DMS79 (cell line): Measurements from ENCODE around the gene ATL1.
"Not testable (repeated sequence)": the region's sequence is repeated elsewhere in the genome, so short reads cannot be mapped to it uniquely, and the experiment has no call there.

Source experiments
- DNase-seq: peaks from one replicate; lab custom pipeline; 2025; lab: John Stamatoyannopoulos, UW

The ATL1 gene

DNA sequence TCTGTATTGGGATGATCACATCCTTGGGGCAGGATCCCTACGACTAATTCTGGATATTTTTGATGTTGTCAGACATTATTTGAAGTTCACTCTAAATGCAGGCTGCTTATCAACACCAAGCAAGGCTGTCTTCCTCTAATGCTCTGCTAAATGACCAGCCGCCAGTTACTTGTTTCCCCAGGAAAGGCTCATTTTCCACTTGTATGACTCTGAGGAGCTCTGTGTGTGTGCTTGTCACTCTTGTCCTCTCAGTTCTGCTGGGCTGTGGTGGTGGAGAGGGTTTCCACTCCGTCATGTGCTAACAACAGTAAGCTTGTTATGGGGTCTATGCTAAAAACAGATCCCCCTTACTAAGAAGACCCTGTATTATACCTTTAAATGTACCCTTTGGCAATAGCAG, 42.1 kb downstream of the ATL1 start:
- no peak for DNase-seq

DNA sequence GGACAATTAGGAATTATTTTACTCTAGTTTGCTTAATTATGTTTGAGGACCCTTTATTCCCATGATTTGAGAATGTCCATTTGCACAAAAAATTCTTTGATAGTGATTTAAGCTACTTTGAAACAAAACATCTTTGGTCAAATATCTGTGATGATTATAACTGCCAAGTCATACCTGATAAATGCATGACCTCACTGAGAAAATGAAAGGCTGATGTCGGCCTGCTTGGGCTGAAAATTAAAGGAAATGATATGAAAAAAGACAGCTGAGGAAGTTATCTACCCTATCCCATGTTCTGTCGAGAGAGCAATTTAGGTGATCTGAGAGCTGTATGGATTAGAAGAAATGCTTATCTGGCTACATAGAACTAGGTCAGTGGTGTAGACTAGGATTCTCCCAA, 43.6 kb downstream of the ATL1 start:
- no peak for DNase-seq

DNA sequence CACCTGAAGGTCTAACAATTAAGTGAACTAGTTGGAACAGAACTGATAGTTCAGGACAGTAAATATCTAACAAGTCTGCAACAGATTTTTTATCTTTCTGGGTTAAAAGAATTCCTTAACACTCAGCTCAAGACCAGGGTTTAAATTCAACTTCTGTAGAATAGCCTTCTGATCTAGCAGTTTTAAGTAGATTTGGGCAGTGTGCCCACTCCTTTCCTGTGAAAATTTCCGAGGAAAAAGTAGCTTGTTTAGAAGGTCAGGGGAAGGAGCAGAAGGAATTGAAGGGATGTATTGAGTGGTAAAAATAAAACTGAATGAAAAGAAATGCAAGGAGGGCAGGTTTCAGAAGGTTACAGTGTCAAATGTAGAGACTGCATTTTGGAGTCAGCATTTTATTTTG, 45.8 kb downstream of the ATL1 start:
- DNase-seq, result no peak

DNA sequence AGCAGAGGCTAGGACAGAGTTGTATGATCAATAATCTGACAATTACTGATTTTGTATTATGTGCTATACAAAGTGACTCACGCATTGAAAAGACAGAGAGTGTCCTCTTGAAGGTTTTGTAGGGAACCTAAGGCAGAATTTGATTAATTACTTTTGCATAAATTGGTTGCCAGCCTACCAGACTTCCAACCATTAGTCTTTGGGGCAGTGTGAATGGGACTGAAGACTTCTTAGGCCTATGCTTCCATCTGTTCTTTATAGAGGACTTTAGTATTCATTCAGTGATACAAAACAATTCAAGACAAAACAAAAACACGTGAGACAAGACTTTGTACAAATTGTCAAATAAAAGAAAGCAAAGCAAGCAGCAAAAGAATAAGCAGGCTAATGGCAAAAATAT, 46.5 kb downstream of the ATL1 start:
- no peak for DNase-seq

DNA sequence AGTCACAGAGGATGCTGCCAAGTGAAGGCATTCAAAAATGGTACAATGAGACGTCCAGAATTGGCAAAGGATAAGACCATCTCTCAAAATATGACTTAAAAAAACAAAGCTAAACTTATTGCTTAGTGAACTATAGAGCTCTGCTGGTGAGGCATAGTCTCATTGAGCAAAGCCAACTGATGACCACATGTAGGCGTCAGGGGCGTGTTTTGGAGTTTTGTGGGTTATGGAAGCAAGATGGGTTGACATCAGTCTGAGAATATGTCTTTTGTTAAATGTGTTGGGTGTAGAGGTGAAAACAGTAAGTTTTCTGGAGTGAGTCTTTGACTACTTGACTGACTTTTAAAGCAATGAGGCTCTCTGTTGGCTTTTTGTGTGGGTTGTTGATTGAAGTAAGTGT, 47.2 kb downstream of the ATL1 start:
- no peak for DNase-seq

DNA sequence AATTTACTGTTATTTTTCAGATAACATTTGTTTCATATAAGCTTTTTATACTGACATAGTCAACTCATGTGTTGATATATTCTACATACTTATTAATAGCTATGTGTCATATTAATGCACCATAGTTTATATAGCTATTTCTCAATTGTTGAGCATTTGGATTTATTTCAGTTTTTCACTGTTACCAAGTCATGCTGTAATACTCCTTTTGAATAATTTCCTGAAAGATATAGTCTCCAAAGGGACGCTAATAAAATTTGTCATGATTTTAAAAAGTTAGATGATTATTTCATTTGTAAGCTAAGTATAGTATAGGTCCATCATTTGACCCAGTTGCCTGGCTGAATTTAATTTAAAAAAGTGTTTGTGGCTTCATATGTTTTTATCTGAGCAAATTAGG, 47.8 kb downstream of the ATL1 start:
- no peak for DNase-seq

DNA sequence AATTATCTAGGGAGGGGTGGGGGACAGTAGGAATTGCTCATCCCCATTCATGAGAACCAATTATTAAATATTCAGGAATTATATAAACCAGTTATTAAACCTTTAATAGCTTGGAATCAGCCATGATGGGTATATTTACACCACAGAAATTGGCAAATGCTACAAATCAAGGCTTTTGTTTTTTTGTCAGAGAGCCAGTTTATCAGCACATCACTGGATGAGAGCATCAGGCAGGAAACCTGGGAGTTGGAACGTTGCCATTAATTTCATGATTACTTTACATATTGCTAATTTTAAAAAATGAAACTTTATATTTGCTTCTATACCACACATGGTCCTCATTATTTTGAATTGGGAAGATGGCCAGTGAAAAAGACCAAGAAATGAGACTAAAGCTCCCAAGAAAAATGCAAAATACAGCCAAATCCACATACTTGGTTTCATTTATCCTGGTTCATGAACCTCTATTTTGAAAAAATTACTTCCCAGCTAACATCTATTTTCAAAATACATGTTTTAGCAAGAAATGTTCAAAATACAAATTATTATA, 48.4 kb downstream of the ATL1 start:
- no peak for DNase-seq

DNA sequence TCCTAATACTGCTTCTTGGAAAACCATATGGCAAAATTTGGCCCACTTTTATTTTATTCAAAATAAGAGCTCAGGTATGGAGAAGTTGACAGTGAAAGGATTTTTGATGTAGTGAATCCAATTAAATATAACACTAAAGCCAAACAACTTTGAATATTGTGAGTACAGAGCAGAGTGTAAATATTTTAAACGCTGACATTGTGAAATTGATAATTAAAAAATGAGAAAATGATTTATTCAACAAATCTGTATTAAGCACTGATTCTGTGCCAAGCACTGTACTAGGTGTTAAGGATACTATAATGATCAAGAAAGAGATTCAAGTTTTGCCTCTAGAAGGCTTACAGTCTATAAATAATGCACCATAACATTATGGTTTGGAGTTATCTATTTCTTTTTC, 50.5 kb downstream of the ATL1 start:
- DNase-seq, result no peak

DNA sequence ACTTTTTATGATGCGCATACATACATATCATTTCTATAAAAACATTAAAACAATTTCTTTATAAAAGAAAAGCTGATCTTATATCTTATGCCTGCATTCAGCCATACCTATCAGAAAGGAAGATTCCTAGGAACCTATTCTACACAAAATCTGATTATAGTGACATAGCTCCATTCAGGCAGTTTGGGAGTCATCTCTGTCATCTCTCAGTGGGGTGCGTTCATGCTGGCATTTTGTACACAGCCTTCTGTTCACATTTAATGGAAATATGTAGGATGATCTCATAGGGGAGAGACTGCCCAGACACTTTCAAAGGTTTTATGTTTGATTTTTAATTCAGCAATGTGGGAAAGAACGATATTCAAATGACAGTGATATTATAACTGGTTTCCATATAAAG, 52.9 kb downstream of the ATL1 start:
- DNase-seq, result no peak

DNA sequence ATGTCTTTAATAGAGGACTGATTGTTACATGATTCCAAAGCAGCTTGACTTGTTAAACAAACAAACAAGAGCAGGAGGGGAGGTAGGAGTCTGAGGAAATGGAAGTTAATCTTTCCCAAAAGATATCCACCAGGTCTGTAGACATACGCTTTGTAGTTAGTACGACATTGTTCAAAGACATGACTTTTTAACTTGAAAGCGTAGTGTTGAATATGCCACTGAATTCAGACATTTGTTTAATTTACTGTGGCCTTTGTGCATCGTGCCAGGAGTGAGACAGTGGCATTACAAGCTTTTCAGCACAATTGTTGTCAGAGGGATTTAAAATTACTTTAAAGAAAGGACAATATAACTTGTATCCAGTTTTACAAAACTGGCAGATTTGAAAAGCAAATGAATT, 55.1 kb downstream of the ATL1 start:
- no peak for DNase-seq

DNA sequence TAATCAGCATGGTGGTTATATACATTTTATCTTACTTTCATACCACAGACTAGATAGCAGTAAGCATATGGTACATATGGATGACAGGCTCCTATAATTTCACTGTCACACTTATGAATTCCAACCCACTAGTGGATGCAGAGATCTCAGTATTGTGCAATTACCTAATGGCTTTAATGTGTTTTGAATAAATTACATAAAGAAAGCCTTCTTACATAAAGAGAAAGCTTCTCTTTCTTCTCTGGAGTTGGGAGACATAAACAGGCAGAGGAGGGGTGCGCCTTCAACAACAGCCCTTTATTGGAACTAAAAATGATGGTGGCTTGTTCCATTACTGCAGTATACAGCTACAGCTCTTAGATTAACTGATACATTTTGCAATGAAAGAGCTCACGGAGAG, 55.6 kb downstream of the ATL1 start:
- no peak for DNase-seq

DNA sequence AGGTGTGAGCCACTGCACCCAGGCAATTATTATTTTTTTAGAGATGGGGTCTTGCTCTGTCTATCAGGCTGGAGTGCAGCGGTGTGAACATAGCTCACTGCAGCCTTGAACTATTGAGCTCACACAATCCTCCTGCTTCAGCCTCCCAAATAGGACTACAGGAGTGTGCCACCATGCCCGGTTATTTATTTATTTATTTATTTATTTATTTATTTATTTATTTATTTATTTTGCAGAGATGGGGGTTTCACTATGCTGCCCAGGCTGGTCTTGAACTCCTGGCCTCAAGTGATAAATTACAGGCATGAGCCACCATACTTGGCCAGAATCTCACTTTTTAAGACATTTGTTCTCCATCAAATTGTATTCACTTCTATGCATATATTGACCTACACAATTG, 56.3 kb downstream of the ATL1 start:
- no peak for DNase-seq

DNA sequence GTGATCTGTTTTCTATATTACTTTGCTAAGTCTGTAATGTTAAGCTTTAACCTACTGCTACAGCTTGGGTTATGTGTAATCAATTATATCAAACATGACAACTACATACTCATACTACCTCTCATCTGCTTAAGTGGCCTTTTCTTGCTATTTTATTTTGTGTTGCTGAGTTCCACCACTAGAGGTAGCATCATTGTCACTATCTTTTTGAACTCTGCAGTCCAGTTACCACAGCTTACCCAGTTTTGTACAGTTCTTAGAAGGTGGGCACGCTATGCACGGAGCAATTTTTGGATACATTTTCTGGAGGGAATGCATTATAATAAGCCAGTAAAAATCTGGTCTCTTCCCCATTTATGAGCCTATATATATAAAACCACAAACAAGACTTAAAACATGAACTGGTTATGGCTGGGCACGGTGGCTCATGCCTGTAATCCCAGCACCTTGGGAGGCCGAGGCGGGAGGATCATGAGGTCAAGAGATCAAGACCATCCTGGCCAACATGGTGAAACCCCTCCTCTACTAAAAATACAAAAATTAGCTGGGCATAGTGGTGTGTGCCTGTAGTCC, 59.7 kb downstream of the ATL1 start:
- no peak for DNase-seq

DNA sequence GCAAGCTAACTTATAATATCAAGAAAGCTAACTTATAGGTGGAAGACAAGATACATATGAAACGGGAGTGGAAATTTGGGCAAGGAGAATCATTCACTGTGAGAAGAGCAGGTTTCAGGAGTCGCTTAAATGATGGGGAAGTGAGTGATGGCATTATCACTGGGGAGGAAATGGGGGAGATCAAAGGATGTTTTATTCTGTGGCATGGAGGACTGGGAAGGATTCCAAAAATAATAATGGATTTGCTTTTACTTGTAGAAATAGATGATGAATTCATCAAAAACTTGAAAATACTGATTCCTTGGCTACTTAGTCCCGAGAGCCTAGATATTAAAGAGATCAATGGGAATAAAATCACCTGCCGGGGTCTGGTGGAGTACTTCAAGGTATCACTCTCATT, 60.4 kb downstream of the ATL1 start:
- DNase-seq, result no peak

DNA sequence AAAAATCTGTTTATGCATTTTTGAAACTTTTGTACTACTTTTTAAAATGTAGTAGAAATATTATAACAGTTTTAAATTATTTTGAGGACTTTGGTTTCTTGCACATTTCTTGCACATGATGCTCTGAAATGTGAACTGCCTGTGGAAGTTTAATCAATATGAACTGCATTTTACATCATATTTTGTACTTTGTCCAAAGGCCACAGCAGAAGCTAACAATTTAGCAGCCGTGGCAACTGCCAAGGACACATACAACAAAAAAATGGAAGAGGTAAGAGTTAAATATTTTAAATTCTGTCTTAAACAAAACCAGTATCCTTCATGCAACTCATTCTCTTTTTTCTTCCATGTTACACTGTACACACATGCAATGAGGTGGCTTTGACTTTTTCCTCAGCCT, 63.0 kb downstream of the ATL1 start:
- DNase-seq, result no peak

DNA sequence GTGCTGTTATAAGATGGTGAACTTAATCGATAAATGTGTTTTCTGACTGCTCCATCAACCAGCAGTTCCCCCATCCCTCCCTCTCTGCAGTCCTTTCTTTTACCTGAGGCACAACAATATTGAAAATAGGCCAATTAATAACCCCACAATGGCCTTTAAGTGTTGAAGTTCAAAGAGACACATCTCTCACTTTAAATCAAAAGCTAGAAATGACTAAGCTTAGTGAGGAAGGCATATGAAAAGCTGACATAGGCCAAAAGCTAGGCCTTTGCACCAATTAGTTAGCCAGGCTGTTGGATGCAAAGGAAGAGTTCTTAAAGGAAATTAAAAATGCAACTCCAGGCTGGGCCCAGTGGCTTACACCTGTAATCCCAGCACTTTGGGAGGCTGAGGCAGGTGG, 64.5 kb downstream of the ATL1 start:
- DNase-seq, result no peak

DNA sequence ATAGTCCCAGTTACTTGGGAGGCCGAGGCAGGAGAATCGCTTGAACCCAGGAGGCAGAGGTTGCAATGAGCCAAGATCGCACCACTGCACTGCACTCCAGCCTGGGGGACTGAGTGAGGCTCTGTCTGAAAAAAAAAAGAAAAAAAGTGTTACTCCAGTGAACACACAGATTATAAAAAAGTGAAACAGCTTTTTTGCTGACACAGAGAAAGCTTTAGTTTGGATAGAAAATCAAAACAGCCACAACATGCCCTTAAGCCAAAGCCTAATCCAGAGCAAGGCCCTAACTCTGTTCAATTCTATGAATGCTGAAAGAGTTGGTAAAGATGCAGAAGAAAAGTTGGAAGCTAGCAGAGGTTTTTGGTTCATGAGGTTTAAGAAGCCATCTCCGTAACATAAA, 65.0 kb downstream of the ATL1 start:
- not testable (repeated sequence) for DNase-seq

DNA sequence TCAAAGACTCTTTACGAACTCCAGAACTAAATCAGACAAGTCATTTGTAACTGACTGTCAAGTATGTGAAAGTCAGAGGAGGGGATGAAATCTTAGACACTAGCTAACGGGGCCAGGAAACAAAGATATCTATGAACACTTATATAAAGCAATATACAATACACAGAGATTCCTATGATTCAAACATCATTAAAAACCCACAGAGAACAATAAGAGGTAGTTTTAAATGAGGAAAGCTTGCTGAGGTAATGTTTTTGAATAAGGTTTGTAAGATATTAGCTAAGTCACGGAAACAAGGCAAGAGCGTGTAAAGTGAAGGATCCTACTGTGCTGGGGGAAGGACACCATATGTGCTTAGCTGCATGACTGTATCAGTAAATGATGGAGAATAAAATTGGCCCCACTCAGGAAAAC, 71.5 kb downstream of the ATL1 start:
- no peak for DNase-seq

DNA sequence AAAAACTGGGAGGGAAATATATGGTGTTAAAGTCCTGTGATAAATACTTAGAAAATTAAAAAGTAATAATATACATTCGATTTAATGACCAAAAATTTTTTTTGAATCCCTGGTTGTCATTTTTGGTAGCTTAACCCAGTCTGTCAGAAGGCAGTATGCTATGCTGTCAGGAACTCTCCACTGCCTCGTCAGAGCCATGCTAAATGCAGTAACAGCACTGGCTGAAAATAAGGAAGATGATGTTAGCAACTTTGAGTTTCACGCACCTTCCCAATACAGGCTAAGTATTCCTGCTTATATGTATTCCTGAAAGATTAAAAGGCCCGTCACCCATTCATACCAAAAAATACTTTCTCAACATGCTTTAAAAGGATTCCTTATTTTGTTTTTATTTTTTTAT, 74.0 kb downstream of the ATL1 start:
- no peak for DNase-seq

DNA sequence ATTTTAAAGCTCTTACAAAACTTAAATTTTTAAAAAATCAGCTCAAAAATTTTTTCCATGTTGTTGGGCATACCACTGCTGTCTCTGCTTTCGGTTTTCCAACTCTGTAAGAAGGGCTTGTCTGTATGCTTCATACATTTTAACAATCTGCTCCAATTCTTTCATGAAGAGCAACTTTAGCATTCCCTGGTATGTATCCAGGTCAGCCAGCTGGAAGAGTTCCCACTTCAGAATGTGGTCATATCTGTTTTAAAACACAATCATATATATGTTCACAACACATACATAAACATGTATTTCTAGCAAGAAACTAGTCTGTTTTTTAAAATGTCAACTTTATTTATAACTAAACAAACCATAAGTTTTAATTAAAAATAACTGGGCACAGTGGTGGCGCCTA, 75.2 kb downstream of the ATL1 start:
- no peak for DNase-seq

DNA sequence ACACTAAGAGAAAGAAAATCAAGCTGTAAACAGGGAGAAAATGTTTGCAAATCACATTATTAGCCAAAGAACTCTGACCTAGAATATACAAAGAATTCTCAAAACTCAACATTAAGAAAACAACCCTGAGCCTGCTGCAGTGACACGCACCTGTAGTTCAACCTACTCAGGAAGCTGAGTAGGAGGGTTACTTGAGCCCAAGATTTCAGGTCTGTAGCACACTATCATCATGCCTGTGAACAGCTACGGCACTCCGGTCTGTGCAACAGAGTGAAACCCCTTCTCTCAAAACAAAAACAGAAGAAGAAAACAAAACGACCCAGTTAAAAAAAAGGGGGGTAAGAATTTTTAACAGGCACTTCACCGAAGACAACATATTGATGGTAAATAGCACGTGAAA, 87.3 kb downstream of the ATL1 start:
- no peak for DNase-seq

DNA sequence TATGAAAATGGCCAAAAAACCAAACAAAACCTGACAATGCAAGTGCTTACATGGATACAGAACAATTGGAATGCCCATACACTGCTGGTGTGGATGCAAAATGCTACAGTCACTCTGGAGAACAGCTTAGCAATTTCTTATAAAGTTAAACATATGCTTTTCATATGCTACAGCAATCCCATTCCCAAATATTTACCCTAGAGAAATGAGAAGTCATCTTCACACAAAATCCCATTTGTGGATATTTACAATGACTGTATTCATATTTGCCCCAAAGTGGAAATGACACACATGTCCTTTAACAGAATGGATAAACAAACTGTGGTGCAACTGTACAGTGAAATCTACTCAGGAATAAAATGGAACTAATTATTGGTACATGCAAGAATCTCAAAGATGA, 87.8 kb downstream of the ATL1 start:
- no peak for DNase-seq

DNA sequence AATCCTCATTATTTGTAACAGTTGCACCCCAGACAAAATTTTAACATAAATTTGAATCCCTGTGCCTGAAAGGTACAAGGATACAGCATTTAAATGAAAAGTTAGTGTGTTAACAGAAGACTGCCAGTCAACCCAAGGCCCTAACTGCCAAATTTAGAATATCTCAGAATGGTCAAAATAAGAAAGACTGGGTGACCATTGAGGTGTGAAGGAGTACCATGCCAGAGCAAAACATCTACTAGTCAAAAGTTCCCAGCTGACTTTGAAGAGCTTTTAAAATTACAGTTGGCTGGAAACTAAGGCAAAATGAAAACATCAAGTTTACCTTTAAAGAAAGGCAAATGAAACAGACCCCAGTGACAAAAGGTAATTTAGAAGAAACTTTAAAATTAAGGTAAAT, 89.7 kb downstream of the ATL1 start:
- DNase-seq, result no peak

DNA sequence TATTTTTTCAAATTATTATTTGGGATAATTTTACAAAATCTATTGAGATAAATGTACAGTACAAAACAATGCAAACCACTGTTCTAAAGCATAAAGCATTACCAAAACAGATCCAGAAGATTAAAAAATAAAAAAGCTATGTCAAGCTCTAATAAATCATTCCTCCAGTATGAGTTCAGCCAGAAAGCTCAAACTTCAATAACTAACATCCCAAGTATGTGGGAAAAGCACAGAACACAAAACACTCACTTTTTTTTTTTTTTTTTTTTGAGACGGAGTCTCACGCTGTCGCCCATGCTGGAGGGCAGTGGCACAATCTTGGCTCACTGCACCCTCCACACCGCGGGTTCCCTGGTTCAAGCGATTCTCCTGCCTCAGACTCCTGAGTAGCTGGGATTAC, 96.8 kb downstream of the ATL1 start:
- no peak for DNase-seq

DNA sequence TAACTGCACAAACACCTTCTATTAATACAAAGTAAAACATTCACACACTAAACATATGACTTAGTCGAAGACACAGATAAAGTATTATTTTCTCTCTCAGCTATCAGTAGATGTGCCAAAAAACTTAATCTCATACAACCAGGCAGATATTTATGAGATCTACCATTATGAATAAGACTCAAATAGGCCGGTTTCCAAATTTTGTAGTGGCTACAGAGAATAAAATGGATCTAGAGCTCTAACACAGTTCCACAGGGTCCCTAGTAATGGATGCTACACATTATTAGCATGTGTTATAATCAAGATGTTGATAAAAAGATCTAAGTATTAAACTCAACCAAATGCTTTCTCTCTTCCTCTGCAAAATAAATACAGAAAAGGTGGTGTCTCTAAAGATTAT, 97.8 kb downstream of the ATL1 start:
- no peak for DNase-seq
